Hepatocyte (in vitro differentiated cells): ENCODE data around the gene GRM4. TPM values are rescaled to one million over a fixed set of nuclear protein-coding genes. Genes with fewer than 3 reads are reported as not detected.

Experiments used
- DNase-seq: peaks from one replicate; pipeline ENCODE4 v3.0.0-alpha.2; 2016; ENCODE audit warnings: low spot score
- H2AFZ ChIP-seq: fragments of 200-600 bp; sonication (generic); 2 replicates; pipeline ENCODE4 v1.6.0; 2016; ENCODE audit warnings: antibody characterized with exemption, mild to moderate bottlenecking
- H3K27ac ChIP-seq: fragments of 200-600 bp; sonication (generic); 2 replicates; pipeline ENCODE4 v1.5.1; 2016; ENCODE audit warnings: mild to moderate bottlenecking
- H3K27me3 ChIP-seq: fragments of 200-600 bp; sonication (generic); 2 replicates; pipeline ENCODE4 v1.6.1; 2016
- H3K36me3 ChIP-seq: fragments of 200-600 bp; sonication (generic); replicated peaks from 2 replicates; pipeline ENCODE4 v1.5.1; 2016; ENCODE audit warnings: low read depth; ENCODE audit not compliant: insufficient read depth
- H3K4me1 ChIP-seq: fragments of 200-600 bp; sonication (generic); 2 replicates; pipeline ENCODE4 v1.5.1; 2016; ENCODE audit warnings: mild to moderate bottlenecking, moderate library complexity; ENCODE audit not compliant: insufficient read depth
- H3K4me2 ChIP-seq: fragments of 200-600 bp; sonication (generic); 2 replicates; pipeline ENCODE4 v1.6.0; 2016
- H3K4me3 ChIP-seq: fragments of 200-600 bp; sonication (generic); 2 replicates; pipeline ENCODE4 v1.5.1; 2016; ENCODE audit warnings: mild to moderate bottlenecking
- H3K79me2 ChIP-seq: fragments of 200-600 bp; sonication (generic); 2 replicates; pipeline ENCODE4 v1.6.0; 2017; ENCODE audit warnings: mild to moderate bottlenecking
- H3K9me2 ChIP-seq: fragments of 200-600 bp; sonication (generic); replicated peaks from 2 replicates; pipeline ENCODE4 v1.6.0; 2017; ENCODE audit warnings: mild to moderate bottlenecking; ENCODE audit not compliant: insufficient read depth
- H3K9me3 ChIP-seq: fragments of 200-600 bp; sonication (generic); 2 replicates; pipeline ENCODE4 v1.5.1; 2016; ENCODE audit warnings: low read depth, mild to moderate bottlenecking
- H4K20me1 ChIP-seq: fragments of 200-600 bp; sonication (generic); 2 replicates; pipeline ENCODE4 v1.6.0; 2016; ENCODE audit warnings: mild to moderate bottlenecking; ENCODE audit not compliant: insufficient read depth, poor library complexity, severe bottlenecking
- EZH2 ChIP-seq: fragments of 200-600 bp; sonication (generic); IDR thresholded peaks from 2 replicates; pipeline ENCODE4 v1.6.1; 2016; ENCODE audit warnings: antibody characterized with exemption, mild to moderate bottlenecking, borderline replicate concordance
- EZH2phosphoT487 ChIP-seq: fragments of 200-600 bp; sonication (generic); IDR thresholded peaks from one replicate; pipeline ENCODE4 v1.6.1; 2018; ENCODE audit warnings: antibody characterized with exemption, mild to moderate bottlenecking, low read depth, moderate library complexity; ENCODE audit not compliant: unreplicated experiment, severe bottlenecking
- WGBS: methylation state at CpG from one replicate; pipeline ENCODE4 v1.1.6; 2016; ENCODE audit warnings: low lambda C conversion rate; ENCODE audit errors: missing lambda C conversion rate; 5-methylcytosine and 5-hydroxymethylcytosine counted together
- polyA plus RNA-seq: library from polyadenylated mRNA; unstranded; fragments of >200 nt; fragmentation: Nextera tagmentation; extraction: Ambion mirVana; gene quantifications from 2 replicates; pipeline ENCODE4 v1.2.1, GENCODE V29; 2016
- total RNA-seq: library from RNA; depleted of rRNA; stranded (reverse); fragments of >200 nt; gene quantifications from 2 replicates; pipeline ENCODE4 v1.2.3, GENCODE V29; 2014
- TF ChIP-seq, protein P1 (sequence below): fragments of 200-600 bp; sonication (generic); IDR thresholded peaks from 2 replicates; pipeline ENCODE4 v1.5.1; 2016; ENCODE audit warnings: antibody characterized with exemption, mild to moderate bottlenecking; ENCODE audit not compliant: poor library complexity

The GRM4 gene
- total and polyA plus RNA-seq, 2 experiments from 2014 or later: 0.03 TPM; not detected in 1

DNA sequence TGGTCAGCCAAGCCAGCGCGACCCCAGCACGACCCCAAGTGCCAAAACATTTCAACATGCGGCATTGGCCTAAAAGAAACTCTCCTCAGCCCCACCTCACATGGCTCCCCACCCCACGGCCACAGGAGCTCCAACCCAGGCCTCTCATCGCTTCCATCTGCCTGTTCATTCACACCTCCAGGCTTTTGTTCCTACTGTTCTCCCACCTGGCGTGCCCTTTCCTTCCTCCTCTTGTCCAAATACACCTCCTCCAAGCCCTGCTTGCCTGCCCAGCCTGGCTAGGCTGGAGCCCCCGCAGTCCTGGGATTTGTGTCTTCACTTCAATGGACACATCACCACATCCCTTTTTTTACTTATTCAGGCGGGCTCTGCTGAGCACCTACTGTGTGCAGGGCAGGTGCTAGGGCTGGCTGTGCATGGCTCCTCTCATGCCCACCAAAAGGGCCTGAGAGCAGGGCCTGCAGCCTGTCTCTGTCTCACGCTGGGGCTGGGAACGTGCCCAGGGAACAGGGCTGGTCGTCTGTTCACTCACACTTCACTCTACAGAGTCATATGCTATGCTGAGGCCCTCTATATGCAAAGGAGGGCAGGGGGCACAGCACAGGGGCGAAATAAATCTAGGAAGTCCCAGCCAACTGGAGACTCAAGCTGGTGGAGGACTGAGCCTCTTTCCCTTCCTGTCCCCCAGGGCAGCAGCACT lies 61.1 kb downstream of the GRM4 start:
- no peak overlapping the region for H2AFZ ChIP-seq
- no peaks in the 10 kb centered on the region for H4K20me1 ChIP-seq
- no peak overlapping the region for H3K4me2 ChIP-seq
- TF ChIP-seq, protein P1, sequence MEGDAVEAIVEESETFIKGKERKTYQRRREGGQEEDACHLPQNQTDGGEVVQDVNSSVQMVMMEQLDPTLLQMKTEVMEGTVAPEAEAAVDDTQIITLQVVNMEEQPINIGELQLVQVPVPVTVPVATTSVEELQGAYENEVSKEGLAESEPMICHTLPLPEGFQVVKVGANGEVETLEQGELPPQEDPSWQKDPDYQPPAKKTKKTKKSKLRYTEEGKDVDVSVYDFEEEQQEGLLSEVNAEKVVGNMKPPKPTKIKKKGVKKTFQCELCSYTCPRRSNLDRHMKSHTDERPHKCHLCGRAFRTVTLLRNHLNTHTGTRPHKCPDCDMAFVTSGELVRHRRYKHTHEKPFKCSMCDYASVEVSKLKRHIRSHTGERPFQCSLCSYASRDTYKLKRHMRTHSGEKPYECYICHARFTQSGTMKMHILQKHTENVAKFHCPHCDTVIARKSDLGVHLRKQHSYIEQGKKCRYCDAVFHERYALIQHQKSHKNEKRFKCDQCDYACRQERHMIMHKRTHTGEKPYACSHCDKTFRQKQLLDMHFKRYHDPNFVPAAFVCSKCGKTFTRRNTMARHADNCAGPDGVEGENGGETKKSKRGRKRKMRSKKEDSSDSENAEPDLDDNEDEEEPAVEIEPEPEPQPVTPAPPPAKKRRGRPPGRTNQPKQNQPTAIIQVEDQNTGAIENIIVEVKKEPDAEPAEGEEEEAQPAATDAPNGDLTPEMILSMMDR: no peak
- TF ChIP-seq EZH2phosphoT487 (no peak), EZH2 (no peak)
- WGBS: 73% methylated on average over 13 of the region's 13 CpGs
- H3K79me2 ChIP-seq: no peaks in the 10 kb centered on the region
- no peaks in the 10 kb centered on the region for H3K9me3 ChIP-seq
- no peak overlapping the region for H3K4me3 ChIP-seq
- DNase-seq: no peak
- no peaks in the 10 kb centered on the region for H3K36me3 ChIP-seq
- no peak overlapping the region for H3K27ac ChIP-seq
- H3K9me2 ChIP-seq: no peaks in the 10 kb centered on the region
- H3K27me3 ChIP-seq: no peaks in the 10 kb centered on the region
- no peaks in the 10 kb centered on the region for H3K4me1 ChIP-seq

DNA sequence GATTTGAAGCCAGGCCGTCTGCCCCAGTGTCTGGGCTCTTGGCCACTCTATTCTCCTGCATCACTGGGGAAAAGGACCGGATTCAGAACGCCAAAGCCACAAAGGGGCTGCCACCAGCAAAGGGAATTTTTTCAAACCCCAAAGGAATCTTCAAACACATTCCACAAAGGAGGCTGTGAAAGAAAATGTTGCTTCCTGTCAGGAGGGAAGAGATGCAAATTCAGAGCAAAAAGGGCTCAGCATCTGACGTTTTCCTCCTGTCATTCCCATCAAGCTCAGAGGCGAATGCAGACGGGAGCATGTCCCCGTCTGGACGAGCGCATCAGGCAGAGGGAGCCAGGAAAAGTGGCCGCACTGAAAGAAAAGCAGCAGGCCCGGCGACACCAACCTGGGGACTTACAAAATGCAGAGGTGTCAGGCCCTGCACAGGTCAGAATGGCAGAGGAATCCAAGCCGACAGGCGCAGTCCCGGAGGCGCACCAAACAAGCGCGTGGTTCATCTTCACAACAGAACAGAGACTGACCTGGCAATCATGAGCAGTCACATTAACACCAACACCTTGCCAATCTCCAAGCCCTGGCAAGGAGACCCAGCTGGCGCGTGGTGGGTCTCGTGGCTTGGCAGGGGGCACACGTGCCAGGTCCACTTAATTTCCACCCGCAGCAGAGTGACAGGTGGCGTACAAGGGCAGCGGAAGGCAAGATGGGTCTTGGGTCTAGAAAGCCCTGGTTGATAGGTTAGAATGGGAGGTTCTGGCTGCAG lies 62.8 kb downstream of the GRM4 start:
- no peak overlapping the region for H3K4me3 ChIP-seq
- no peaks in the 10 kb centered on the region for H3K27me3 ChIP-seq
- H3K9me3 ChIP-seq: no peaks in the 10 kb centered on the region
- no peak for TF ChIP-seq EZH2
- TF ChIP-seq EZH2phosphoT487: no peak
- TF ChIP-seq, protein P1: no peak
- H3K27ac ChIP-seq: no peak overlapping the region
- H3K9me2 ChIP-seq: no peaks in the 10 kb centered on the region
- H4K20me1 ChIP-seq: no peaks in the 10 kb centered on the region
- H3K79me2 ChIP-seq: no peaks in the 10 kb centered on the region
- H3K36me3 ChIP-seq: no peaks in the 10 kb centered on the region
- 81% methylated on average over 25 of the region's 25 CpGs for WGBS
- H3K4me1 ChIP-seq: no peaks in the 10 kb centered on the region
- H2AFZ ChIP-seq: no peak overlapping the region
- no peak for DNase-seq
- no peak overlapping the region for H3K4me2 ChIP-seq

DNA sequence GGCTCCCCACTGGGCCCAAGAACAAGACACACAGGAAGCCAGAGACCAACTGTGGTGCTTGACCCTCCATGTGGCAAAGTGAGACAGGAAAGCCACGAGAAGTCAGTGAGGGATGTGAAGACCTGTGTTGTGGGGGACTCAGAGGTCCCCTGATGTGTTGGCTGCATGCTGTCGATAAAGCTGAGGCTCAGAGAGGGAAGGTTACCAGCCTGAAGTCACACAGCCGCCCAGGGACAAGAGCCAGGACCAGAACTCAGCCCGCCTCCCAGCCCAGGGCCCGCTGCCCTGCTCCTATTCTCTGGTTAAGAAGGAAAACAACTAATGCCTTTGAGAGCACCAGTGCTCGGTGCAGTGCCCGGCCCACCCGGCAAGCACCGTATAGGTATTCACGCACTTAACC lies 63.5 kb downstream of the GRM4 start:
- Histone ChIP-seq H3K9me3 (no peaks in the 10 kb centered on the region), H3K36me3 (no peaks in the 10 kb centered on the region), H3K9me2 (no peaks in the 10 kb centered on the region), H3K4me3 (no peak overlapping the region), H3K27me3 (no peaks in the 10 kb centered on the region), H3K27ac (no peak overlapping the region), H4K20me1 (no peaks in the 10 kb centered on the region), H3K4me1 (no peaks in the 10 kb centered on the region), H3K79me2 (no peaks in the 10 kb centered on the region), H2AFZ (no peak overlapping the region), H3K4me2 (no peak overlapping the region)
- TF ChIP-seq, protein P1: no peak
- TF ChIP-seq EZH2phosphoT487: no peak
- no peak for TF ChIP-seq EZH2
- DNase-seq: no peak
- WGBS: 96% methylated on average over 10 of the region's 10 CpGs
